AG09319 (cell line): ENCODE results near the gene MLLT1.
A peak's percentile ranks its signal among the peaks of the same experiment; 100 is the strongest.
"Not testable (repeated sequence)": the region's sequence is repeated elsewhere in the genome, so short reads cannot be mapped to it uniquely, and the experiment has no call there.

Source experiments
- DNase-seq: peaks from one replicate; pipeline ENCODE4 v3.0.0-alpha.2; 2010; ENCODE audit warnings: low read depth; ENCODE audit errors: extremely low read depth
- CTCF ChIP-seq: IDR thresholded peaks from 2 replicates; pipeline ENCODE4 v1.5.1; 2011; ENCODE audit warnings: low read depth, mild to moderate bottlenecking, inconsistent platforms, low read length, moderate library complexity

MLLT1 gene

GRCh38 chr19:6286676-6287075, 6.9 kb upstream of the MLLT1 start:
- no peak for TF ChIP-seq CTCF
- no peak for DNase-seq

GRCh38 chr19:6282393-6282792, 2.6 kb upstream of the MLLT1 start:
- DNase-seq: not testable (repeated sequence)

- DNase-seq: no peak
- no peak for TF ChIP-seq CTCF
Observed at GRCh38 chr19:6279620-6279930, 200 bp downstream of the MLLT1 start.

GRCh38 chr19:6278740-6279619, 795 bp downstream of the MLLT1 start:
- DNase-seq: no peak
- TF ChIP-seq CTCF: no peak

GRCh38 chr19:6278051-6278450, 1.7 kb downstream of the MLLT1 start:
- no peak for TF ChIP-seq CTCF
- DNase-seq: no peak

GRCh38 chr19:6276447-6276846, 3.3 kb downstream of the MLLT1 start:
- DNase-seq: peak; percentile 70
- no peak for TF ChIP-seq CTCF

- no peak for DNase-seq
- no peak for TF ChIP-seq CTCF
Observed at GRCh38 chr19:6275170-6275744, 4.5 kb downstream of the MLLT1 start.

GRCh38 chr19:6274756-6275155, 5.0 kb downstream of the MLLT1 start:
- no peak for TF ChIP-seq CTCF
- no peak for DNase-seq
